PC-3 (cell line): ENCODE results near the gene FBXO34. TPM values are rescaled to one million over a fixed set of nuclear protein-coding genes. Genes with fewer than 3 reads are reported as not detected.

Source experiments
- ATAC-seq: fragments of 200-7000 bp; cut with Tn5 transposase; 2 replicates; pipeline ENCODE4 v1.9.1; 2020; ENCODE audit warnings: mild to moderate bottlenecking, moderate library complexity
- Bru-seq: library from RNA; stranded (reverse); fragments of 400-500 nt; gene quantifications from one replicate; lab custom pipeline; 2021; lab: Mats Ljungman, UMichigan
- BruChase-seq, 2 experiments: library from RNA; stranded (reverse); fragments of 400-500 nt; gene quantifications; one replicate each; lab custom pipeline; 2021; lab: Mats Ljungman, UMichigan
- BruUV-seq: library from RNA; stranded (reverse); fragments of 400-500 nt; replicated peaks from 2 replicates; lab custom pipeline; 2021; lab: Mats Ljungman, UMichigan
- CTCF ChIA-PET: fragments of 300-600 bp; sonication (Branson Sonifier 250); formaldehyde crosslinking; loops from one replicate; lab custom pipeline; 2022; ENCODE audit warnings: antibody characterized with exemption; lab: Charles Lee
- POLR2A ChIA-PET: fragments of 300-600 bp; sonication (Branson Sonifier 250); formaldehyde crosslinking; loops from one replicate; lab custom pipeline; 2022; ENCODE audit warnings: antibody characterized with exemption; ENCODE audit not compliant: unreplicated experiment; lab: Charles Lee
- DNase-seq: peaks from one replicate; pipeline ENCODE4 v3.0.0-alpha.2; 2015
- H2AFZ ChIP-seq: fragments of 300-600 bp; sonication (generic); 2 replicates; pipeline ENCODE4 v1.6.0; 2016; ENCODE audit warnings: antibody characterized with exemption, low read length
- H3F3A ChIP-seq: fragments of 300-600 bp; sonication (generic); one replicate; pipeline ENCODE4 v1.6.0; 2017; ENCODE audit warnings: antibody characterized with exemption, low read length, control low read depth, mild to moderate bottlenecking; ENCODE audit not compliant: unreplicated experiment
- H3K27ac ChIP-seq: fragments of 300-600 bp; sonication (generic); 2 replicates; pipeline ENCODE4 v1.5.1; 2016; ENCODE audit warnings: mild to moderate bottlenecking, low read length
- H3K27me3 ChIP-seq: fragments of 300-600 bp; sonication (generic); 2 replicates; pipeline ENCODE4 v1.6.1; 2016; ENCODE audit warnings: low read length, mixed read lengths
- H3K36me3 ChIP-seq: fragments of 300-600 bp; sonication (generic); 2 replicates; pipeline ENCODE4 v1.6.1; 2016; ENCODE audit warnings: low read depth, mixed run types, low read length, mixed read lengths
- H3K4me1 ChIP-seq: fragments of 300-600 bp; sonication (generic); 2 replicates; pipeline ENCODE4 v1.5.1; 2016; ENCODE audit warnings: low read length; ENCODE audit not compliant: insufficient read depth
- H3K4me2 ChIP-seq: fragments of 300-600 bp; sonication (generic); 2 replicates; pipeline ENCODE4 v1.6.0; 2016; ENCODE audit warnings: low read length
- H3K4me3 ChIP-seq: fragments of 300-600 bp; sonication (generic); 2 replicates; pipeline ENCODE4 v1.5.1; 2016; ENCODE audit warnings: mild to moderate bottlenecking, low read length, mixed read lengths
- H3K79me2 ChIP-seq: fragments of 300-600 bp; sonication (generic); 2 replicates; pipeline ENCODE4 v1.6.1; 2017; ENCODE audit warnings: low read length, mixed read lengths
- H3K9ac ChIP-seq: fragments of 300-600 bp; sonication (generic); 2 replicates; pipeline ENCODE4 v1.6.0; 2016; ENCODE audit warnings: mild to moderate bottlenecking, low read length
- H3K9me2 ChIP-seq: fragments of 300-600 bp; sonication (generic); replicated peaks from 2 replicates; pipeline ENCODE4 v1.6.1; 2016; ENCODE audit warnings: mixed run types, low read length, mixed read lengths
- H3K9me3 ChIP-seq: fragments of 300-600 bp; sonication (generic); 2 replicates; pipeline ENCODE4 v1.6.1; 2016; ENCODE audit warnings: low read length, mixed read lengths
- H4K20me1 ChIP-seq: fragments of 300-600 bp; sonication (generic); 2 replicates; pipeline ENCODE4 v1.6.1; 2016; ENCODE audit warnings: low read length, mixed read lengths
- CTCF ChIP-seq: fragments of 300-600 bp; sonication (generic); conservative IDR thresholded peaks from 2 replicates; pipeline ENCODE4 v1.5.1; 2017; ENCODE audit warnings: antibody characterized with exemption, low read depth, mild to moderate bottlenecking, low read length
- EZH2 ChIP-seq: fragments of 300-600 bp; sonication (generic); IDR thresholded peaks from one replicate; pipeline ENCODE4 v1.6.1; 2017; ENCODE audit warnings: antibody characterized with exemption, mild to moderate bottlenecking, low read length; ENCODE audit not compliant: unreplicated experiment
- EZH2phosphoT487 ChIP-seq: fragments of 300-600 bp; sonication (generic); IDR thresholded peaks from 2 replicates; pipeline ENCODE4 v1.6.1; 2018; ENCODE audit warnings: mild to moderate bottlenecking, antibody characterized with exemption, low read length, borderline replicate concordance
- intact Hi-C: fragments of 100-400 bp; cut with micrococcal nuclease; formaldehyde crosslinking; loops from 2 replicates; pipeline ENCODE4 v1.9.0; 2023
- long read RNA-seq: library from polyadenylated mRNA; unstranded; transcript quantifications from one replicate; pipeline ENCODE4 v2.0.0, GENCODE V29; 2021; ENCODE audit not compliant: unreplicated experiment
- total RNA-seq: library from RNA; depleted of rRNA; stranded (reverse); fragments of >200 nt; gene quantifications from 2 replicates; pipeline ENCODE4 v1.2.3, GENCODE V29; 2014; rRNA removed

FBXO34 gene, protein sequence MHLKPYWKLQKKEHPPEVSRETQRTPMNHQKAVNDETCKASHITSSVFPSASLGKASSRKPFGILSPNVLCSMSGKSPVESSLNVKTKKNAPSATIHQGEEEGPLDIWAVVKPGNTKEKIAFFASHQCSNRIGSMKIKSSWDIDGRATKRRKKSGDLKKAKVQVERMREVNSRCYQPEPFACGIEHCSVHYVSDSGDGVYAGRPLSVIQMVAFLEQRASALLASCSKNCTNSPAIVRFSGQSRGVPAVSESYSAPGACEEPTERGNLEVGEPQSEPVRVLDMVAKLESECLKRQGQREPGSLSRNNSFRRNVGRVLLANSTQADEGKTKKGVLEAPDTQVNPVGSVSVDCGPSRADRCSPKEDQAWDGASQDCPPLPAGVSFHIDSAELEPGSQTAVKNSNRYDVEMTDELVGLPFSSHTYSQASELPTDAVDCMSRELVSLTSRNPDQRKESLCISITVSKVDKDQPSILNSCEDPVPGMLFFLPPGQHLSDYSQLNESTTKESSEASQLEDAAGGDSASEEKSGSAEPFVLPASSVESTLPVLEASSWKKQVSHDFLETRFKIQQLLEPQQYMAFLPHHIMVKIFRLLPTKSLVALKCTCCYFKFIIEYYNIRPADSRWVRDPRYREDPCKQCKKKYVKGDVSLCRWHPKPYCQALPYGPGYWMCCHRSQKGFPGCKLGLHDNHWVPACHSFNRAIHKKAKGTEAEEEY
- total RNA-seq: 33.6 and 35.9 TPM in 2 replicates
- Bru-seq, nascent RNA: percentile 90 among the genes with signal in this experiment
- percentile 84 among the genes with signal in this experiment for BruChase-seq, experiment 1, labeled RNA remaining after a 6-hour chase
- percentile 87 among the genes with signal in this experiment for BruChase-seq, experiment 2, labeled RNA remaining after a 2-hour chase
- long read RNA-seq, transcript FBXO34-201 (2 exons, 3,464 nt): major isoform, 95 of 143 reads
- long read RNA-seq, partial matches to known transcripts: 18 of 143 reads
- long read RNA-seq, other reads (novel, unspliced or antisense): 30 of 143 reads

DNA sequence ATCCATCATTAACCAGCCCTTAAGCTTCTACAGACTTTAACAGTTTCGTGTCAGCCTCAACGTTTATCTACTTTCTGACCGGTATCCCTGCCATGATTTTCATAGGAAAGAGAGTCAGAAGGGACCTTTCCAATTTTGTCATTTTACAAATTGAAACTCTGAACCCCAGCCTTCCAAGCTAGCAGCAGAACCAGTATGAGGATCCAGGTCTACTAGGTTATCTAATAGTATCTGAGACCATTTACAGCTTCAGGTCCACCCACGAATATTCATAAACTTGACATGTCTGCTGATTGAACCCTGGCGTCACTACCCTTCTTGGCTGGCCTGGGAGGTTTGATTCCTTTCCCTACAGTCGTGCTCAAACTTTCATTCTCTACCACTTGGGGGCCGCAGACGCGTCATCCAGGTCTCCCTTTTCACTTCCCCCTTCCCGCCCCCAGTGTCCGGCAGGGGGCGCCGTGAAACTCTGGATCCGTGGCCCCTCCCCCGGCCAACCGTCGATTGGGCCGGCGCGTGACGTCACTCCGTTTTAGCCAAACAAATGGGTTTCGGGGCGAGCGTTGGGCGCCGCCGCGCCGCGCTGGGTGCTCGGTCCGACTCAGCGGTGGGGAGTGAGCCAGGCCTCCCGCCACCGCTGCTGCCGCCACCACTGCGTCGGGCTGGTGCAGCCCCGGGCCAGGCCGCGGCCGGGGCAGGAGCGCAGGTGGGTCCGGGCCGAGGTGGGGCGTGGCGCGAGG is at the start of gene FBXO34:
Gene FBXO34, plus strand, starts transcription at position 590 of the 740 bp plus-strand sequence. CDS start 78,970 bp downstream, outside the sequence.
- Histone ChIP-seq H3F3A (no peaks in the 10 kb centered on the region), H3K79me2 (peaks cover 44% of the 10 kb centered on the region), H3K9ac (peak within 1 kb of the TSS; percentile 81), H2AFZ (peak within 1 kb of the TSS; percentile 82), H3K4me3 (peak within 1 kb of the TSS; percentile 94), H3K4me1 (peaks cover 33% of the 10 kb centered on the region), H3K27ac (peak within 1 kb of the TSS; percentile 15), H3K9me2 (no peaks in the 10 kb centered on the region), H3K27me3 (no peaks in the 10 kb centered on the region), H4K20me1 (peaks cover 30% of the 10 kb centered on the region), H3K4me2 (peak within 1 kb of the TSS; percentile 83), H3K36me3 (no peaks in the 10 kb centered on the region), H3K9me3 (no peaks in the 10 kb centered on the region)
- ATAC-seq (peak; percentile 89), DNase-seq (peak; percentile 100)
- POLR2A ChIA-PET: interaction anchor here (0.6 kb wide), 1 partner anchor 11 kb away, joined by 7 read pairs; no protein-coding TSS in a partner anchor
- TF ChIP-seq EZH2: no peak
- TF ChIP-seq EZH2phosphoT487: no peak
- peak; percentile 100 for TF ChIP-seq CTCF
- CTCF ChIA-PET: interaction anchor here (0.6 to 1.4 kb wide), 8 partner anchors 9 to 175 kb away, joined by 3 to 6 read pairs (median 4); no protein-coding TSS in a partner anchor
- BruUV-seq: TSS peak; percentile 22
- intact Hi-C loops: loop anchor here (1.0 kb wide), 6 partner anchors 58 to 1203 kb away; no protein-coding TSS in a partner anchor

DNA sequence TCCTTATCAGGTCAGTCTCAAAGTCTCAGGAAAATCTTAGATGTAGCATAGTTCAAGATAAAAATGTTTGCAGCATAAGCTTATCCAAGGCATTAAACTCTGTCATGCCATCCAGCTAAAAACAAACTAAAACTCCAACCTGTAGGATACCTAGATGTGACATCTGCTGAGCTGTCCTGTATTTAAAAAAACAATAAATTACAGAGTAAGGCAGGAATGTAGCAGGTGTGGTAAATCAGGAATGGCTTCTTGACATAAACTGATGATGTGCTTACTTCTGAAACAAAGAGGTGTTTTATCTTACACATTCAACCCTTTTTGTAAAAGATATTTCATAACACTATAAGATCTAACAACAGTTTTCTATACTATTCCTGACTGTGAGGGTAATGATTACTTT is 49.3 kb upstream of the FBXO34 start:
- peaks cover 19% of the 10 kb centered on the region for H3K4me1 ChIP-seq
- TF ChIP-seq EZH2phosphoT487 (no peak), CTCF (no peak), EZH2 (no peak)
- BruUV-seq: no TSS peak
- no peaks in the 10 kb centered on the region for H3K27me3 ChIP-seq
- no peaks in the 10 kb centered on the region for H3K79me2 ChIP-seq
- peak; percentile 62 for ATAC-seq
- no peak overlapping the region for H2AFZ ChIP-seq
- peaks cover 4% of the 10 kb centered on the region; the same call in 1 of the 2 replicates for H3K9me3 ChIP-seq
- no peaks in the 10 kb centered on the region for H3K9me2 ChIP-seq
- intact Hi-C loops: no loop called here
- H3F3A ChIP-seq: no peaks in the 10 kb centered on the region
- no peaks in the 10 kb centered on the region for H4K20me1 ChIP-seq
- no peak overlapping the region for H3K9ac ChIP-seq
- DNase-seq: peak; percentile 80
- POLR2A ChIA-PET: no interaction called here
- H3K27ac ChIP-seq: peak overlapping the region; percentile 1; the same call in 1 of the 2 replicates
- no peaks in the 10 kb centered on the region for H3K36me3 ChIP-seq
- H3K4me3 ChIP-seq: no peak overlapping the region
- peak overlapping the region; percentile 12 for H3K4me2 ChIP-seq
- CTCF ChIA-PET: no interaction called here
